Effector memory CD4-positive, alpha-beta T cell (primary cell): Measurements from ENCODE around the gene SHQ1.

ENCODE experiments used
- DNase-seq, 3 donors: peaks; one replicate each; pipeline ENCODE4 v3.0.0-alpha.2; 2020
- H3K27ac ChIP-seq: 2 replicates; pipeline ENCODE4 v1.7.0; 2013; ENCODE audit warnings: mild to moderate bottlenecking, low read length, moderate library complexity; ENCODE audit not compliant: insufficient read depth, poor library complexity, severe bottlenecking
- H3K27me3 ChIP-seq: replicated peaks from 2 replicates; pipeline ENCODE4 v1.7.0; 2013; ENCODE audit warnings: mild to moderate bottlenecking, low read length; ENCODE audit not compliant: insufficient read depth, control insufficient read depth, poor library complexity, severe bottlenecking
- H3K36me3 ChIP-seq: 2 replicates; pipeline ENCODE4 v1.7.0; 2013; ENCODE audit warnings: mild to moderate bottlenecking, low read length, moderate library complexity; ENCODE audit not compliant: control insufficient read depth, insufficient read depth
- H3K4me1 ChIP-seq: 2 replicates; pipeline ENCODE4 v1.7.0; 2013; ENCODE audit warnings: low read length, mild to moderate bottlenecking; ENCODE audit not compliant: control insufficient read depth, insufficient read depth, poor library complexity, severe bottlenecking
- H3K4me3 ChIP-seq: 2 replicates; pipeline ENCODE4 v1.7.0; 2013; ENCODE audit warnings: low read length, low read depth, mild to moderate bottlenecking; ENCODE audit not compliant: insufficient read depth, poor library complexity, severe bottlenecking
- H3K9me3 ChIP-seq: 2 replicates; pipeline ENCODE4 v1.7.0; 2013; ENCODE audit warnings: mild to moderate bottlenecking, low read length, moderate library complexity; ENCODE audit not compliant: control insufficient read depth

SHQ1 gene

DNA sequence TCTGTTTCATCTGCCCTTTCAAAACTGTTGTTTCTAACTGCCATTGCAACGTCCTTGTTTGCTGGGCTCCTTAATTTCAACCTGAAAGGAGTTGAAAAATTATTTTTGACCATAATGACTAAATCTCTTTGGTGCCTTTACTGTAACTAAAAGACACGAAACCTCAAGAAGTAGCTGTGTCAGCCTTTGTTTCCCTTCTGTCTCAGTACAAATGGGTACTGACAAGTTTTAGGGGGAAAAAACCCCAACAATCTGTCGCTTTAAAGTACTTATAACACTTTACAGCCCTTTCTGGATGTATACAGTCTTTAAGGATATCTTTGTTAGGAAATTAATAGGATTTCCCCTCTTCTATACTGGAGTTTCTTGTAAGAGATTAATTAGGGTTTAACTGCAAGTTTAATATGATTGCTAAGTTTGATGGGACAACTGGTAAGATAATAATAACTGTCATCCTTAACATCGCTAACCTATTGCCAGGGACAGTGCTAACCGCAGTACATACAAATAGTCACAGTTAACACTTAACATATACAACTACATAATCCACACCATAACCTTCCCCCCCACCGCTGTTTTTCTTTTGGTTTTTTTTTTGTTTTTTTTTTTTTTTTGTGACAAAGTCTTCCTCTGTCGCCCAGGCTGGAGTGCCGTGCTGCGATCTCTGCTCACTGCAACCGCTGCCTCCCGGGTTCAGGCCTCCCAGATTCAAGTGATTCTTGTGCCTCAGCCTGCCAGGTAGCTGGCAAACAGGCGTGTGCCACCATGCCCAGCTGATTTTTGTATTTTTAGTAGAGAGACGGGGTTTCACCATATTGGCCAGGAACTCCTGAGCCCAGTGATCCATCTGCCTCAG is 41.3 kb upstream of the SHQ1 start:
- no peak overlapping the region for H3K4me3 ChIP-seq
- H3K27me3 ChIP-seq, result peaks cover 19% of the 10 kb centered on the region
- no peak overlapping the region for H3K27ac ChIP-seq
- no peak for DNase-seq
- no peaks in the 10 kb centered on the region for H3K4me1 ChIP-seq
- no peaks in the 10 kb centered on the region for H3K36me3 ChIP-seq
- no peaks in the 10 kb centered on the region for H3K9me3 ChIP-seq

DNA sequence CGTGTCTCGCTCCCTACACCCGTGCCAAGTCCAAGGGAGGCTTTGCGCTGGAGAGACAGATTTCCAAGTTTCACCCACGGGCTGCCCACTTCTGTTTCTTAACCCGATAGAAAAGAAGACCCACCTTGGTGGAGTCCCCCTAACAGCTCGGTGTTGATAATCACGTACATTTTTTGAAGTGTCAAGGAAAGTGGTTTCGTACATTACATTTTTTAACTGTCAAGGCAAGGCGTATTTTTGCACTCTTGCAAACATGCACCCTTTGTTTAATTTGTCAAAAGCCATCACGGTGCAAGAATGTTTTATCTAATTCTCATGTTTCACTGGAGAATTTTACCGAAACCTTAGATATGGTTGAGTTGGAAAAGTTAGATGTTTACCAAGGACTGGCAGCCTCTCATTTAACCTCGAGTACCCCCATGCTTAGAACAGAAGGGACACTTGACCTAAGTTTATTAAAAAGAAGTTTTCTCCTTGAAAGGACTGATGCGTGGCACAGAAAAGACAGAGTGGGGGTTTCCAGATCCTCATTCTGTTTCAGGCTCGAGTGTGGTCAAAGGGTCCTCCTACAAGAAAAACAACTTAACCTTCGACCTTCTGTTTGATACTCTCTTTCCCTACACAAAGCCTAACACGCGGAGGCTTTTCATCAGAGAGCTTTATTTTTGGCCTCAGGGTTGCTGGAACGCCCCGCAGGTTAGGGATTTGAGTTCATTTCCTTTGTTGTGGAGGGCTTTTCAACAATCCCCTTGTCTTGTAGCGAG is 40.5 kb upstream of the SHQ1 start:
- no peaks in the 10 kb centered on the region for H3K36me3 ChIP-seq
- no peak overlapping the region for H3K4me3 ChIP-seq
- no peak for DNase-seq
- peaks cover 19% of the 10 kb centered on the region for H3K27me3 ChIP-seq
- no peaks in the 10 kb centered on the region for H3K9me3 ChIP-seq
- no peak overlapping the region for H3K27ac ChIP-seq
- no peaks in the 10 kb centered on the region for H3K4me1 ChIP-seq

DNA sequence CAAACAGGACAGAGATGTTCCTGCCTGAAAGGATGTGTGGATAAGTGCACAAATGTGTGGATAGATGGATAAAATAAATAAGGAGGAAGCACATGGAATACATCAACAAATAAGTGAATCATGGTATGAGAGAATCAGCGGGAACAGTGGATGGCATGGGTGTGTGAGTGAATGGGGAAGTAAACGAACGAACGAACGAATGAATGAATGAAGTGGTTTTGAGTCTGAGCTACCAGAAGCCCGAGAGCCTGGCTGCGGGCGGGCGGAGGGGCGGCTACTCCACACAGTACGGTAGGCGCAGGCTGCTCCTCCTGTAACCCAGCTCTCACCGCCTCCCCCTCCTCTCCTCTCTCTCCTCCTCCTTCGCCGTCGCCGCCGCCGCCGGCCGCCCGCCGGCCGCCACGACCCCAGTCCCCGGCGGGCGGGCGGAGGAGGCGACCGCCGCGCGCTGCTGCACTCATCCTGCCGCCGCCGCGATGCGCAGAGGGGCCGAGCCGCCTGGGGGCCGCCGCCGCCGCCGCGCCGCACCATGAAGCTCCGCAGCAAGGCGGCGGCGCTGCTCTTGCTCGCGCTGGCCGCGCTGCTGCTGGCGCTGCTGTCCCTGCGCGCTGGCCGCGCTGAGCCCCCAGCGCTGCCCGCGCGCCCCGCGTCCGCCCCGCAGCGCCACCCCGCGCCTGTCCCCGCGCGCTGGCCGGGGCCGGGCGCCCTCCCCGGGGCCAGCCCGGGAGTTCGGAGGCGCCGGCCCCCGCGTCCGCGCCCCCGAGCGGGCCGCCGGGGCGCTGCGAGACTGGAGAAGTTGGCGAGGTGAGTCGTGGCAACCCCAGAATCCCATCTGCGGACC is 39.7 kb upstream of the SHQ1 start, which contains the start of gene GXYLT2:
Gene GXYLT2 (plus strand): TSS at position 342 of the 841 bp plus-strand sequence. CDS start 188 bp downstream, at position 530.
- Histone ChIP-seq H3K4me1 (no peaks in the 10 kb centered on the region), H3K27ac (no peak within 1 kb of the TSS), H3K4me3 (peak within 1 kb of the TSS; percentile 28), H3K27me3 (peaks cover 19% of the 10 kb centered on the region), H3K9me3 (no peaks in the 10 kb centered on the region), H3K36me3 (no peaks in the 10 kb centered on the region)
- DNase-seq, result no peak

DNA sequence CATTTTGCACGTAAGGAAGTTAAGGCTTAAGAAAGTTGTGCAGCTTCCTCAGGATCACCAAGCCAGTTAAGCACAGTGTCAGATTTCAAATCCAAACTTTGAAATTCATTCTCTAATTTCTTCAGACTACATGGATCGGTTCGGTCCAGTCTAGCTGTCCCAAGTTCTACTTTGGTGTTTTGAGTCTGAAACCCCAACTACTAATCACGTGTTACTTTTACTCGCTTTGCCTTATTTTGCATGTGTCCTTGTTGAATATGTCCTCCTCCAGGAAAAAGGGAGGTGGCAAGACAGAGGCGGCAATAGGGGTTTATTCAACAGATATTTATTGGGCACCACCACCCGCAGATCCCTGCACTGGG is 39.1 kb upstream of the SHQ1 start:
- no peaks in the 10 kb centered on the region for H3K36me3 ChIP-seq
- peak overlapping the region; percentile 28 for H3K4me3 ChIP-seq
- no peak for DNase-seq
- no peaks in the 10 kb centered on the region for H3K9me3 ChIP-seq
- H3K27ac ChIP-seq, result no peak overlapping the region
- peaks cover 16% of the 10 kb centered on the region for H3K27me3 ChIP-seq
- no peaks in the 10 kb centered on the region for H3K4me1 ChIP-seq

DNA sequence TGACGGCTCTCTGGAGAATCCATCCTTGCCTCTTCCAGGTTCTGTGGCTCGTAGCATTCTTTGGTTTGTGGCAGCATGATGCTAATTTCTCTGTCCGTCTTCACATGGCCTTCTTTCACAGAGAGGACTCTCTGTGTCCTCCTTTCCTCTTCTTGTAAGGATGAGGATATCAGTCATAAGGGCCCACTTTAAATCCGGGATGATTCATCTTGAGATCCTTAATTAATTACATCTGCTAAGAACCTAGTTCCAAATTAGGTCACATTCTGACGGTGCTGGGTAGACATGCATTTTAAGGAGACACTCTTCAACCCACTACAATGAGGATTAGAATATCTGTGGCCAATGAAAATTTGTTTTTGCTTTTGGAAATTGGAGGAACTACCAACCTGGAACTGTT is 23.9 kb upstream of the SHQ1 start:
- Histone ChIP-seq H3K9me3 (no peaks in the 10 kb centered on the region), H3K4me3 (no peak overlapping the region), H3K4me1 (no peaks in the 10 kb centered on the region), H3K27me3 (no peaks in the 10 kb centered on the region), H3K27ac (no peak overlapping the region), H3K36me3 (no peaks in the 10 kb centered on the region)
- DNase-seq, result no peak

DNA sequence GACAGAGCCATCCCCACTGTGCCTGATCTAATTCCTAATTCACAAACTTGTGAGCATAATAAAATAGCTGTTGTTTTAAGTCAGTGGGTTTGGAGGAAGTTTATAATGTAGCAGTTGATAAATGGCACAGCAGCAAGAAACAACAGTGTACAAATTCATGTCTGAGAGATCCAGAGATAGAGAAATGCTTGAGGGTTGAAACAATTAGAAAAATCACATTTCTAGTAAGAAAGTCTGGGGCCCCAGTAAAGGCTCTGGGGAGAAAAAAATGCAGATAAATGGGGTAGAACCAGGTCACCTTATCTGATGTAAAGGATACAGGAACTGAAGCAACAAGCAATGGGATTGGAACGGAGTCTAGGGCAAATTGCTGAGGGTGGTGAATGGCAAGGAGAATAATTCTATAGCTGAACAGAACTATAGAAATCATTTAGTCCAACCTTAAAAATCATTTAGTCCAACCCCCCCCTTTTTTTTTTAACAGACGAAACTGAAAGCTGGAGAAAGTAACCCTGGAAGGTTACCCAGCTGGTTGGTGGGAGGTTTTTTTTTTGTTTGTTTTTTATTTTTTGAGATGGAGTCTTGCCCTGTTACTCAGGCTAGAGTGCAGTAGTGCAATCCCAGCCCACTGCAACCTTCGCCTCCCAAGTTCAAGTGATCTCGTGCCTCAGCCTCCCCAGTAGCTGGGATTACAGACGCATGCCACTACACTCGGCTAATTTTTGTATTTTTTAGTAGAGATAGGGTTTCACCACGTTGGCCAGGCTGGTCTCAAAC is 14.3 kb upstream of the SHQ1 start:
- H3K27ac ChIP-seq, result no peak overlapping the region
- no peaks in the 10 kb centered on the region for H3K9me3 ChIP-seq
- no peaks in the 10 kb centered on the region for H3K27me3 ChIP-seq
- DNase-seq, result no peak
- no peak overlapping the region for H3K4me3 ChIP-seq
- no peaks in the 10 kb centered on the region for H3K36me3 ChIP-seq
- no peaks in the 10 kb centered on the region for H3K4me1 ChIP-seq

DNA sequence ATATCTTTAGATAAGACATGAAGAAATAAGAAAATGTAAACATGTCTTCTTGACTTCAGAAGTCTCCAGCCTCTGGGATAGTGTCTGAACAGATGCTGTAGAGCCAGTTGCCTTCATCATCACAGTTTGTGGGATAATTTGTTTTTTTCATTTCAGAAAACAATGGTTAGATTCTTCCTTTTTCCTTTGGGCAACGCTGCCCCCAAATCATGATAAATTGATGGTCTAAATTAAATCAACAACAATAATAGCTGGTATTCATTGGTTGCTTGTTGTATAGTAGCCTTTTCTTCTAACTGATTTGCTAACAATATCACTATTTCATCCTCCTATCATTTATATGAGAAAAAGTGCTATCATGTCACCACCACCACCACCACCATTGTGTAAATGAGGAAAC is 12.6 kb upstream of the SHQ1 start:
- no peak overlapping the region for H3K4me3 ChIP-seq
- no peaks in the 10 kb centered on the region for H3K36me3 ChIP-seq
- no peak for DNase-seq
- H3K4me1 ChIP-seq, result no peaks in the 10 kb centered on the region
- H3K9me3 ChIP-seq, result no peaks in the 10 kb centered on the region
- no peaks in the 10 kb centered on the region for H3K27me3 ChIP-seq
- no peak overlapping the region for H3K27ac ChIP-seq

DNA sequence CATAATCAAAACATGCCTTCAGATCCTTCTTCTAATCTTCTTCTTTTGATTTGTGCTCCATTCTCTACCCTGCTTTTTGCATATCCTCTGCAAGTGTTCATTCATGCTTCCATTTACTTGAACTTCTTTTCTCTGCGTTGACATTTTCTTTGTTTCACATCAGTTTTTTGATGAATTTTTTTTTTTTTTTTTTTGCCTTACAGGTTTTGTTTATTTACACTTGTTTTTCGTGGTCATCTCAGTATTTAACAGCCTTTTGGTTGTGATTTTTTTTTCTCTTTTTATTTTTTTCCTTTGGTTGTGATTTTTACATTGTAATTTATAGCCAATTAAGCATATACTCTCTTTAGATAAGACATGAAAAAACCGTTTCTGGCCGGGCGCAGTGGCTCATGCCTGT is 11.8 kb upstream of the SHQ1 start:
- Histone ChIP-seq H3K36me3 (no peaks in the 10 kb centered on the region), H3K27ac (no peak overlapping the region), H3K9me3 (no peaks in the 10 kb centered on the region)

DNA sequence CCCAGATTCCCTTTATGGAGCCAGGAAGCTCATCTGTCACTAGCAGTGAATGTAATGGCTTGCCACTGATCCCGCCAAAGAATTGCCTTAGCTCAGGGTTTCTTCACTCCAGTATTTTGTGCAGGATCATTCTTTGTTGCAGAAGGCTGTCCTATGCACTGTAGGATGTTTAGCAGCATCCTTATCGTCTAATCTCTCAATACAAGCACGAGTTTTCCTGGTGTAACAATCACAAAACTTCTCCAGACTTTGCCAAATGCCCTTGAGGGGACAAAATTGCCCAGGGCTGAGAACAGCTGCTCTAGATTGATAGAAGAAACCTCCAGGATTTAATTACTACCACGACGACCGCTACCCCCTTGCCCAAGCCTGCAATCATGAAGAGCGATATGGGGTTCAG is 6.8 kb upstream of the SHQ1 start:
- no peak overlapping the region for H3K4me3 ChIP-seq
- H3K9me3 ChIP-seq, result no peaks in the 10 kb centered on the region
- H3K27me3 ChIP-seq, result no peaks in the 10 kb centered on the region
- H3K36me3 ChIP-seq, result no peaks in the 10 kb centered on the region
- H3K4me1 ChIP-seq, result no peaks in the 10 kb centered on the region
- DNase-seq, result no peak
- no peak overlapping the region for H3K27ac ChIP-seq

More for the DNA sequence above, 11.8 kb upstream of the SHQ1 start:
- Histone ChIP-seq H3K4me1 (no peaks in the 10 kb centered on the region), H3K27me3 (no peaks in the 10 kb centered on the region), H3K4me3 (no peak overlapping the region)
- no peak for DNase-seq
